Progenitor cell of endocrine pancreas (in vitro differentiated cells): ENCODE results near the gene TMEM129. TPM values are rescaled to one million over a fixed set of nuclear protein-coding genes. Genes with fewer than 3 reads are reported as not detected.

Experiments used
- DNase-seq: peaks from one replicate; pipeline ENCODE4 v3.0.0; 2021; ENCODE audit warnings: low spot score; ENCODE audit not compliant: unreplicated experiment
- H3K27ac Mint-ChIP-seq: 2 replicates; pipeline ENCODE4 v1.8.0; 2021; ENCODE audit warnings: mild to moderate bottlenecking, moderate library complexity, mixed read lengths
- H3K27me3 Mint-ChIP-seq: 2 replicates; pipeline ENCODE4 v1.8.0; 2021; ENCODE audit warnings: mixed read lengths
- H3K36me3 Mint-ChIP-seq: 2 replicates; pipeline ENCODE4 v1.8.0; 2022; ENCODE audit warnings: mixed read lengths; ENCODE audit not compliant: insufficient read depth
- H3K4me1 Mint-ChIP-seq: 2 replicates; pipeline ENCODE4 v1.8.0; 2021; ENCODE audit warnings: low read depth, mixed read lengths
- H3K4me3 Mint-ChIP-seq: 2 replicates; pipeline ENCODE4 v1.8.0; 2021; ENCODE audit warnings: low read depth, mild to moderate bottlenecking, moderate library complexity, mixed read lengths
- H3K9me3 Mint-ChIP-seq: 2 replicates; pipeline ENCODE4 v1.8.0; 2021; ENCODE audit warnings: low read depth, mixed read lengths
- CTCF ChIP-seq: fragments of 200-600 bp; sonication (generic); IDR thresholded peaks from one replicate; pipeline ENCODE4 v1.5.0; 2021; ENCODE audit warnings: antibody characterized with exemption, mild to moderate bottlenecking; ENCODE audit not compliant: unreplicated experiment
- total RNA-seq: library from RNA; stranded (reverse); gene quantifications from 2 replicates; pipeline ENCODE4 v1.2.1, GENCODE V29; 2021

The TMEM129 gene
- total RNA-seq, 1 donor from 2014 or later: 30.0 TPM

- Mint-ChIP-seq H3K36me3 (peaks cover 5% of the 10 kb centered on the region), H3K9me3 (no peaks in the 10 kb centered on the region), H3K4me3 (no peak overlapping the region), H3K27me3 (no peaks in the 10 kb centered on the region), H3K4me1 (peaks cover 3% of the 10 kb centered on the region), H3K27ac (no peak overlapping the region)
- DNase-seq: no peak
- TF ChIP-seq CTCF: peak; percentile 8
Observed at GRCh38 chr4:1728061-1728980, 7.2 kb upstream of the TMEM129 start.

- no peak for TF ChIP-seq CTCF
- Mint-ChIP-seq H3K4me1 (peaks cover 10% of the 10 kb centered on the region), H3K36me3 (peaks cover 5% of the 10 kb centered on the region), H3K27ac (no peak overlapping the region), H3K9me3 (no peaks in the 10 kb centered on the region), H3K4me3 (no peak overlapping the region), H3K27me3 (no peaks in the 10 kb centered on the region)
- DNase-seq: no peak
Observed at GRCh38 chr4:1727117-1728031, 6.3 kb upstream of the TMEM129 start.

- Mint-ChIP-seq H3K9me3 (no peaks in the 10 kb centered on the region), H3K4me3 (no peak overlapping the region), H3K36me3 (peaks cover 5% of the 10 kb centered on the region), H3K27me3 (no peaks in the 10 kb centered on the region), H3K4me1 (peaks cover 16% of the 10 kb centered on the region), H3K27ac (peak overlapping the region; percentile 14)
- peak; percentile 98 for TF ChIP-seq CTCF
- peak; percentile 91 for DNase-seq
Observed at GRCh38 chr4:1726146-1726934, 5.2 kb upstream of the TMEM129 start.

GRCh38 chr4:1725521-1725920, 4.4 kb upstream of the TMEM129 start:
- DNase-seq: no peak
- TF ChIP-seq CTCF: no peak
- Mint-ChIP-seq H3K27ac (no peak overlapping the region), H3K4me3 (no peak overlapping the region), H3K27me3 (no peaks in the 10 kb centered on the region), H3K4me1 (peaks cover 16% of the 10 kb centered on the region), H3K9me3 (no peaks in the 10 kb centered on the region), H3K36me3 (peaks cover 5% of the 10 kb centered on the region)
